Endothelial cell (in vitro differentiated cells): ENCODE data around the gene DMRTA1. TPM values are rescaled to one million over a fixed set of nuclear protein-coding genes. Genes with fewer than 3 reads are reported as not detected.
A peak's percentile ranks its signal among the peaks of the same experiment; 100 is the strongest.
"Not testable (repeated sequence)": the region's sequence is repeated elsewhere in the genome, so short reads cannot be mapped to it uniquely, and the experiment has no call there.

Experiments used
- DNase-seq: peaks from one replicate; pipeline ENCODE4 v3.0.0; 2021; ENCODE audit warnings: low spot score
- H3K27ac Mint-ChIP-seq: one replicate; pipeline ENCODE4 v1.8.0; 2021; ENCODE audit warnings: mixed read lengths, inconsistent platforms; ENCODE audit not compliant: unreplicated experiment
- H3K27me3 Mint-ChIP-seq: one replicate; pipeline ENCODE4 v1.8.0; 2021; ENCODE audit warnings: mild to moderate bottlenecking, moderate library complexity, mixed read lengths, inconsistent platforms; ENCODE audit not compliant: unreplicated experiment
- H3K36me3 Mint-ChIP-seq: one replicate; pipeline ENCODE4 v1.8.0; 2021; ENCODE audit warnings: mild to moderate bottlenecking, low read depth, mixed read lengths, inconsistent platforms; ENCODE audit not compliant: unreplicated experiment
- H3K4me1 Mint-ChIP-seq: one replicate; pipeline ENCODE4 v1.8.0; 2021; ENCODE audit warnings: mild to moderate bottlenecking, mixed read lengths, inconsistent platforms; ENCODE audit not compliant: unreplicated experiment
- H3K4me3 Mint-ChIP-seq: one replicate; pipeline ENCODE4 v1.8.0; 2021; ENCODE audit warnings: mild to moderate bottlenecking, mixed read lengths, inconsistent platforms; ENCODE audit not compliant: unreplicated experiment
- H3K9me3 Mint-ChIP-seq: one replicate; pipeline ENCODE4 v1.8.0; 2021; ENCODE audit warnings: mixed read lengths, inconsistent platforms; ENCODE audit not compliant: unreplicated experiment
- total RNA-seq: library from RNA; stranded (reverse); fragmentation: NEBNext Ultra II Directional; extraction: Animal tissue kit (Norgen Biotek cat#: 25700); gene quantifications from one replicate; pipeline ENCODE4 v1.2.1, GENCODE V29; 2021; ENCODE audit not compliant: unreplicated experiment
- TF ChIP-seq, protein P1 (sequence below): fragments of 200-600 bp; sonication (generic); IDR thresholded peaks from one replicate; pipeline ENCODE4 v1.5.0; 2021; ENCODE audit warnings: antibody characterized with exemption; ENCODE audit not compliant: unreplicated experiment

The DMRTA1 gene
- total RNA-seq, 1 donor from 2014 or later = 6.3 TPM

GRCh38 chr9:22427226-22427880 lies 19.3 kb upstream of the DMRTA1 start:
- Mint-ChIP-seq H3K9me3 (no peaks in the 10 kb centered on the region), H3K4me1 (no peaks in the 10 kb centered on the region), H3K4me3 (no peak overlapping the region), H3K27me3 (no peaks in the 10 kb centered on the region), H3K36me3 (no peaks in the 10 kb centered on the region), H3K27ac (no peak overlapping the region)
- DNase-seq = no peak
- TF ChIP-seq, protein P1, sequence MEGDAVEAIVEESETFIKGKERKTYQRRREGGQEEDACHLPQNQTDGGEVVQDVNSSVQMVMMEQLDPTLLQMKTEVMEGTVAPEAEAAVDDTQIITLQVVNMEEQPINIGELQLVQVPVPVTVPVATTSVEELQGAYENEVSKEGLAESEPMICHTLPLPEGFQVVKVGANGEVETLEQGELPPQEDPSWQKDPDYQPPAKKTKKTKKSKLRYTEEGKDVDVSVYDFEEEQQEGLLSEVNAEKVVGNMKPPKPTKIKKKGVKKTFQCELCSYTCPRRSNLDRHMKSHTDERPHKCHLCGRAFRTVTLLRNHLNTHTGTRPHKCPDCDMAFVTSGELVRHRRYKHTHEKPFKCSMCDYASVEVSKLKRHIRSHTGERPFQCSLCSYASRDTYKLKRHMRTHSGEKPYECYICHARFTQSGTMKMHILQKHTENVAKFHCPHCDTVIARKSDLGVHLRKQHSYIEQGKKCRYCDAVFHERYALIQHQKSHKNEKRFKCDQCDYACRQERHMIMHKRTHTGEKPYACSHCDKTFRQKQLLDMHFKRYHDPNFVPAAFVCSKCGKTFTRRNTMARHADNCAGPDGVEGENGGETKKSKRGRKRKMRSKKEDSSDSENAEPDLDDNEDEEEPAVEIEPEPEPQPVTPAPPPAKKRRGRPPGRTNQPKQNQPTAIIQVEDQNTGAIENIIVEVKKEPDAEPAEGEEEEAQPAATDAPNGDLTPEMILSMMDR = no peak

- Mint-ChIP-seq H3K4me3 (no peak overlapping the region), H3K36me3 (no peaks in the 10 kb centered on the region), H3K27ac (no peak overlapping the region), H3K4me1 (no peaks in the 10 kb centered on the region), H3K9me3 (no peaks in the 10 kb centered on the region), H3K27me3 (no peaks in the 10 kb centered on the region)
- TF ChIP-seq, protein P1 = no peak
- DNase-seq = no peak
Observed at GRCh38 chr9:22433691-22434090, 12.9 kb upstream of the DMRTA1 start.

DNA sequence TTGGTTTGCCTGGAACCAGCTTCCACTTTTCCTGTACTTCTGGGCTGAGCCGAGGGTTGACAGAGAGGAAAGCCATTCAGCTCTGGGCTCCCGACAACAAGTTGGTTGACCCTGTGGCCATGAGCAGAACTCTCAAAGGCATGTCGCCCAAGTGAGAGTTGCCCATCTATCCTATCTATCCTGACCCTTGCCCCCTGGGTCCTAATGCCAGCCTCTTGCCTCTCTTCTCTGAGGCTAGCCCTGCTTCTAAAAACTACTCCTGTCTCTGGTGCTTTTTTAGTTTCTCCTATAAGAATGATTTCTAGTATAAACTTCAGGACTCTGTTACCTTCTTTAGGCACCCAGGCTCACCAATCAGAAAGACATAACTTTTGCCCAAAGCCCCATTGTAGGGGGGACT lies 11.4 kb upstream of the DMRTA1 start:
- not testable (repeated sequence) for H3K9me3 Mint-ChIP-seq

DNA sequence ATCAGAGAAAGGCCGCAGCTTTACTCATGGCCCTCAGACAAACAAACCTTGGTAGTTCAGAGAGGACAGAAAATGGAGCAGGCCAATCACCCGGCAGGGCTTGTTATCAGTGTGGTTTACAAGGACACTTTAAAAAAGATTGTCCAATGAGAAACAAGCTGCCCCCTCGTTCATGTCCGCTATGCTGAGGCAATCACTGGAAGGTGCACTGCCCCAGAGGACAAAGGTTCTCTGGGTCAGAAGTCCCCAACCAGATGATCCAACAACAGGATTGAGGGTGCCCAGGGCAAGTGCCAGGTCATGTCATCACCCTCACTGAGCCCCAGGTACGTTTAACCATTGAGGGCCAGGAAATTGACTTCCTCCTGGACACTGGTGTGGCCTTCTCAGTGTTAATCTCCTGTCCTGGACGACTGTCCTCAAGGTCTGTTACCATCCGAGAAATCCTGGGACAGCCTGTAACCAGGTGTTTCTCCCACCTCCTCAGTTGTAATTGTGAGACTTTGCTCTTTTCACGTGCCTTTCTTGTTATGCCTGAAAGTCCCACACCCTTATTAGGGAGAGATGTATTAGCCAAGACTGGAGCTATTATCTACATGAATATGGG lies 9.1 kb upstream of the DMRTA1 start:
- not testable (repeated sequence) for H3K36me3 Mint-ChIP-seq, H3K4me3 Mint-ChIP-seq, DNase-seq, H3K4me1 Mint-ChIP-seq, H3K27me3 Mint-ChIP-seq, H3K27ac Mint-ChIP-seq, H3K9me3 Mint-ChIP-seq

More for the DNA sequence above, 11.4 kb upstream of the DMRTA1 start:
- not testable (repeated sequence) for H3K27me3 Mint-ChIP-seq, DNase-seq, H3K27ac Mint-ChIP-seq, H3K4me3 Mint-ChIP-seq, H3K4me1 Mint-ChIP-seq, H3K36me3 Mint-ChIP-seq

DNA sequence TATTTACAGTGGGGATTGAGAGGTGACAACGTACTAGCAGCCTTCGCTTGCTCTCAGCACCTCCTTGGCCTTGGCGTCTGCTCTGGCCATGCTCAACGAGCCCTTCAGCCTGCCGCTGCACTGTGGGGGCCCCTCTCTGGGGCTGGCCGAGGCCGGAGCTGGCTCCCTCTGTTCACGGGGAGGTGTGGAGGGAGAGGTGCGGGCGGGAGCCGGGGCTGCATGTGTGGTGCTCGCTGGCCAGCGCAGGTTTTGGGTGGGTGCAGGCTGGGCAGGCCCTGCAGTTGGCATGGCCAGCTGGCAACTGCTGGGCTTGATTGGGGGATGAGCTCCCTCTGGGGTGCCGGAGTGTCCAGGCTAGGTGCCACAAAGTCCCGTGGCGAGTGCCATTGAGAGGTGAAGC lies 5.8 kb upstream of the DMRTA1 start:
- Mint-ChIP-seq H3K4me3 (no peak overlapping the region), H3K27ac (no peak overlapping the region), H3K4me1 (peaks cover 5% of the 10 kb centered on the region), H3K27me3 (peaks cover 4% of the 10 kb centered on the region), H3K36me3 (peaks cover 7% of the 10 kb centered on the region), H3K9me3 (no peaks in the 10 kb centered on the region)
- DNase-seq = no peak
- TF ChIP-seq, protein P1 = no peak

GRCh38 chr9:22446950-22447617 lies 460 bp downstream of the DMRTA1 start:
- TF ChIP-seq, protein P1 = no peak
- peaks cover 5% of the 10 kb centered on the region for H3K27me3 Mint-ChIP-seq
- H3K27ac Mint-ChIP-seq = no peak overlapping the region
- peaks cover 23% of the 10 kb centered on the region for H3K4me1 Mint-ChIP-seq
- H3K36me3 Mint-ChIP-seq = no peaks in the 10 kb centered on the region
- H3K4me3 Mint-ChIP-seq = peak overlapping the region; percentile 91
- peak; percentile 72 for DNase-seq
- H3K9me3 Mint-ChIP-seq = no peaks in the 10 kb centered on the region
